Measurements from ENCODE around the gene STX18.
"Not testable (repeated sequence)": the region's sequence is repeated elsewhere in the genome, so short reads cannot be mapped to it uniquely, and the experiment has no call there.

Gene STX18

DNA sequence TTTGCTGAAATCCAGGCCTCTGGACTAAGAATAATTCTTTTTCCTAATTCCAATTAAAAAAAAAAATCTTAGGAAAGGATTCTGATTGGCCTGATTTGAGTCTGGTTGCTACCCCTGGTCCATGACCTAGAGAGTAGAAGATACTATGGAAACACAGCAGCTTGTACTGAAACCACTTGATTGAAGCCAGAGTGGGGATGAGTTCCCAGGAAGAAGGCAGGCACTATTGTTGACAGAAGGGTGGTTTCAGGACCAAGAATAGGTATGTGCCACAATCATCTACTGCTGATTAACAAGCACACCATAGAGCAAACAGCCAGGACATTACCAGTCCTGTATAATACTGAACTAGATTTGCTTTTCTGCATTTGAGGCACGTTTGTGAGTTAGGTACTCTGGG is 29.6 kb downstream of the STX18 start:
- no peaks in the 10 kb centered on the region for H3K4me1 Mint-ChIP-seq
- peaks cover 18% of the 10 kb centered on the region for H3K36me3 Mint-ChIP-seq (ENCODE audit: low read depth)
- no peak overlapping the region for H3K4me3 Mint-ChIP-seq
- TF ChIP-seq, protein P1, sequence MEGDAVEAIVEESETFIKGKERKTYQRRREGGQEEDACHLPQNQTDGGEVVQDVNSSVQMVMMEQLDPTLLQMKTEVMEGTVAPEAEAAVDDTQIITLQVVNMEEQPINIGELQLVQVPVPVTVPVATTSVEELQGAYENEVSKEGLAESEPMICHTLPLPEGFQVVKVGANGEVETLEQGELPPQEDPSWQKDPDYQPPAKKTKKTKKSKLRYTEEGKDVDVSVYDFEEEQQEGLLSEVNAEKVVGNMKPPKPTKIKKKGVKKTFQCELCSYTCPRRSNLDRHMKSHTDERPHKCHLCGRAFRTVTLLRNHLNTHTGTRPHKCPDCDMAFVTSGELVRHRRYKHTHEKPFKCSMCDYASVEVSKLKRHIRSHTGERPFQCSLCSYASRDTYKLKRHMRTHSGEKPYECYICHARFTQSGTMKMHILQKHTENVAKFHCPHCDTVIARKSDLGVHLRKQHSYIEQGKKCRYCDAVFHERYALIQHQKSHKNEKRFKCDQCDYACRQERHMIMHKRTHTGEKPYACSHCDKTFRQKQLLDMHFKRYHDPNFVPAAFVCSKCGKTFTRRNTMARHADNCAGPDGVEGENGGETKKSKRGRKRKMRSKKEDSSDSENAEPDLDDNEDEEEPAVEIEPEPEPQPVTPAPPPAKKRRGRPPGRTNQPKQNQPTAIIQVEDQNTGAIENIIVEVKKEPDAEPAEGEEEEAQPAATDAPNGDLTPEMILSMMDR (IDR thresholded peaks at IDR 0.05): no peak
- no peaks in the 10 kb centered on the region for H3K9me3 Mint-ChIP-seq
- H3K27ac Mint-ChIP-seq: no peak overlapping the region
- DNase-seq: no peak
- H3K27me3 Mint-ChIP-seq (ENCODE audit: low read depth, poor library complexity): no peaks in the 10 kb centered on the region

GRCh38 chr4:4510641-4511040 is 31.2 kb downstream of the STX18 start:
- not testable (repeated sequence) for H3K9me3 Mint-ChIP-seq; H3K27me3 Mint-ChIP-seq (ENCODE audit: low read depth, poor library complexity); H3K4me1 Mint-ChIP-seq; DNase-seq; H3K4me3 Mint-ChIP-seq; H3K27ac Mint-ChIP-seq
- H3K36me3 Mint-ChIP-seq (ENCODE audit: low read depth): peaks cover 18% of the 10 kb centered on the region

DNA sequence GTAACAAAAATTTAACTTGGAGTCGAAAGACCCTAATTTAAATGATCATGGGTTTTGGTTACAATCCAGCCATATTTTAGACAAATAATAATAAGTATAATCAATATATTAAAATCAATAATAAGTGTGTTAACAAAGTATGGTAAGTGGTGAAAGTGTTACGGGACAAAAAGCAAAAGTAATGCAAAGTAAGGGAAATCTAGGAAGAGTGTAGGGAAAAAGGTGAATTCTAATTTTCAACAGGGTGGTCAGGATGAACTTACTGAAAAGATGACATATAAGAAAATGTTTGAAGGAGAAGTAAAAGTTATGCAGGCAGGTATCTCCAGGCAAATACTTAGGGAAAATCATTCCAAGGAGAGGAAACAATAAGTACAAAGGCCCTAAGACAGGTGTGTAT is 32.3 kb downstream of the STX18 start:
- Mint-ChIP-seq H3K27ac (no peak overlapping the region), H3K36me3 (ENCODE audit: low read depth) (peaks cover 18% of the 10 kb centered on the region), H3K27me3 (ENCODE audit: low read depth, poor library complexity) (peaks cover 3% of the 10 kb centered on the region), H3K4me1 (no peaks in the 10 kb centered on the region), H3K4me3 (no peak overlapping the region), H3K9me3 (no peaks in the 10 kb centered on the region)
- TF ChIP-seq, protein P1 (IDR thresholded peaks at IDR 0.05): no peak
- DNase-seq: no peak

DNA sequence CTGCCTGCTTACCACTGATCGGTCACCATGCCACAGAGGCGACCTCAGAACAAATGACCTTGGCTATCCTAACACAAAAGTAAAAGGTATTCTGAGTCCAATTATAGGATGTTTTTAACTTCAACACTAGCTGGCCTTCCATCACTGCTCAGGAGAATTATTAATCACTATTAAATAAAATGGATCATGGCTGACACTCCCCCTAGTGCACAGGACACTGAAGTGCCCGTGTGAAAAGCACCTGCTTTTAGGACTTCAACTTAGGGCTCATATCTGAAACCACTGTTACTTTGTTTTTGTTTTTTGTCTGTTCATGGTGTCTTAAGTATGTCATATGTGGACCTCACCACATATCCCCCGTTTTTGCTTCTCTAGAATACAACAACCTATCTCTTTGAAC is 33.9 kb downstream of the STX18 start:
- Mint-ChIP-seq H3K4me3 (no peak overlapping the region), H3K27me3 (ENCODE audit: low read depth, poor library complexity) (peaks cover 3% of the 10 kb centered on the region), H3K9me3 (no peaks in the 10 kb centered on the region), H3K36me3 (ENCODE audit: low read depth) (peaks cover 18% of the 10 kb centered on the region), H3K4me1 (peaks cover 4% of the 10 kb centered on the region), H3K27ac (no peak overlapping the region)
- TF ChIP-seq, protein P1 (IDR thresholded peaks at IDR 0.05): peak; percentile 40
- DNase-seq: no peak

DNA sequence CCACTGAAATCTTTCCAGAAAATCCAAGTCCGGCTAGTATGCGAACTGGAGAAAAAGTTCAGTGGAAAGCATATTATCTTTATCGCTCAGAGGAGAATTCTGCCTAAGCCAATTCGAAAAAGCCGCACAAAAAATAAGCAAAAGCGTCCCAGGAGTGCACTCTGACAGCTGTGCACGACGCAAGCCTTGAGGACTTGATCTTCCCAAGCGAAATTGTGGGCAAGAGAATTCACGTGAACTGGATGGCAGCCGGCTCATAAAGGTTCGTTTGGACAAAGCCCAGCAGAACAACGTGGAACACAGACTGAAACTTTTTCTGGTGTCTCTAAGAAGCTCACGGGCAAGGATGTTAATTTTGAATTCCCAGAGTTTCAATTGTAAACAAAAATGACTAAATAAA is 34.4 kb downstream of the STX18 start:
- Mint-ChIP-seq H3K27me3 (ENCODE audit: low read depth, poor library complexity) (peaks cover 3% of the 10 kb centered on the region), H3K4me1 (peaks cover 9% of the 10 kb centered on the region), H3K27ac (no peak overlapping the region), H3K36me3 (ENCODE audit: low read depth) (peaks cover 18% of the 10 kb centered on the region), H3K4me3 (no peak overlapping the region), H3K9me3 (no peaks in the 10 kb centered on the region)
- DNase-seq: no peak
- TF ChIP-seq, protein P1 (IDR thresholded peaks at IDR 0.05): no peak

GRCh38 chr4:4506961-4507360 is 34.9 kb downstream of the STX18 start:
- Mint-ChIP-seq H3K36me3 (ENCODE audit: low read depth) (peaks cover 18% of the 10 kb centered on the region), H3K27me3 (ENCODE audit: low read depth, poor library complexity) (peaks cover 3% of the 10 kb centered on the region), H3K9me3 (no peaks in the 10 kb centered on the region)

DNA sequence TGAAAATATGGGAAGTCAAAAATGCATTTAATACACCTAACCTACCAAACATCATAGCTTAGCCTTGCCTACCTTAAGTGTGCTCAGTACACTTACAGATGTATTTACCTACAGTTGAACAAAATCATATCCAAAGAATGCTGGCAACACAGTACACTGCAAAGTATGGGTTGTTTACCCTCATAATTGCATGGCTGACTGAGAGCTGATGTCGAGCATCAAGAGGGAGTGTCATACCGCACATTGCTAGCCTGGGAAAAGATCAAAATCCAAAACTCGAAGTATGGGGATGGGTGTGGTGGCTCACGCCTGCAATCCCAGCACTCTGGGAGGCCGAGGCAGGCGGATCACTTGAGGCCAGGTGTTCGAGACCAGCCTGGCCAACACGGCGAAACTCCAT is 36.6 kb downstream of the STX18 start:
- not testable (repeated sequence) for H3K27me3 Mint-ChIP-seq (ENCODE audit: low read depth, poor library complexity); H3K27ac Mint-ChIP-seq; H3K4me1 Mint-ChIP-seq; H3K9me3 Mint-ChIP-seq; DNase-seq; H3K4me3 Mint-ChIP-seq
- peaks cover 15% of the 10 kb centered on the region for H3K36me3 Mint-ChIP-seq (ENCODE audit: low read depth)

More at GRCh38 chr4:4506961-4507360, 34.9 kb downstream of the STX18 start:
- Mint-ChIP-seq H3K4me3 (no peak overlapping the region), H3K27ac (no peak overlapping the region), H3K4me1 (peaks cover 9% of the 10 kb centered on the region)
- no peak for DNase-seq
- TF ChIP-seq, protein P1 (IDR thresholded peaks at IDR 0.05): no peak

Data from nephron progenitor cell (in vitro differentiated cells).